AG09319 (cell line): Measurements from ENCODE around the gene ADPRHL1.

Experiments used
- DNase-seq: peaks from one replicate; pipeline ENCODE4 v3.0.0-alpha.2; 2010; ENCODE audit warnings: low read depth; ENCODE audit errors: extremely low read depth
- TF ChIP-seq, protein P1 (sequence below): IDR thresholded peaks from 2 replicates; pipeline ENCODE4 v1.5.1; 2011; ENCODE audit warnings: low read depth, mild to moderate bottlenecking, inconsistent platforms, low read length, moderate library complexity

ADPRHL1 gene

DNA sequence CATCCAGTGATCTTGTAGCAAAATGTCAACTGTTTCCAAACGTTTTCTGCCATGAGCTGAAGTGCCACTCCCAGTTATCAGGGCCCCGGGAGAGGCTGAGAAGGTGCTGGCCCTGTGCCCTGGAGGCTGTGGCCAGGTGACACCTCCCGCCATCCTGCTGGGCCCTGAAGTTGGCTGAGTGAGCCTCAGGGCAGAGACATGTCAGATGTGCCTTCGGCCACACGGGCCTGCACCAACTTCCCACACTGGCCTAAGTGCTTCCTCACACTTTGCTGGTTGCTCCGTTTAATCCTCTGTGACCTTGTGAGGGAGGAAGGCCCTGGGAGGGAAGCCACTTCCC is 4.8 kb downstream of the ADPRHL1 start:
- no peak for DNase-seq

DNA sequence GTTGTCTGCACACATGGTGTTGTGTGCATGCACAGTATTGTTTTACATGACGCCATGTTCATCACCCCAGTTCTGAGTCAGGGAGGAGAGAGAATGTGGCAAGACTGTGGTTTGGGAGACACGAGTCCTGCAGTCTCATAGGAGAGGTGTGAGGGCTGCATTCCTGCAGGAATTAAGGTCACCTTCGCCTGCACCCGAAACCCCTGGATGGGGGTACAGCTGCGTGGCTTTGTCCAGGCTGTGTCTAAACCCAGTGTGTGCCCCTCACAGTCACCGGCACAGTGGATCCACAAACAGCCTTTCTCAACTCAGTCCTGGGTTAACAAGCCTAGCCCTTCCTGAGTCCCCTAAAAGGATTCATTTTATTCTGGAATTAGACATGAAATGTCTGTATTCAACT is 5.7 kb downstream of the ADPRHL1 start:
- TF ChIP-seq, protein P1, sequence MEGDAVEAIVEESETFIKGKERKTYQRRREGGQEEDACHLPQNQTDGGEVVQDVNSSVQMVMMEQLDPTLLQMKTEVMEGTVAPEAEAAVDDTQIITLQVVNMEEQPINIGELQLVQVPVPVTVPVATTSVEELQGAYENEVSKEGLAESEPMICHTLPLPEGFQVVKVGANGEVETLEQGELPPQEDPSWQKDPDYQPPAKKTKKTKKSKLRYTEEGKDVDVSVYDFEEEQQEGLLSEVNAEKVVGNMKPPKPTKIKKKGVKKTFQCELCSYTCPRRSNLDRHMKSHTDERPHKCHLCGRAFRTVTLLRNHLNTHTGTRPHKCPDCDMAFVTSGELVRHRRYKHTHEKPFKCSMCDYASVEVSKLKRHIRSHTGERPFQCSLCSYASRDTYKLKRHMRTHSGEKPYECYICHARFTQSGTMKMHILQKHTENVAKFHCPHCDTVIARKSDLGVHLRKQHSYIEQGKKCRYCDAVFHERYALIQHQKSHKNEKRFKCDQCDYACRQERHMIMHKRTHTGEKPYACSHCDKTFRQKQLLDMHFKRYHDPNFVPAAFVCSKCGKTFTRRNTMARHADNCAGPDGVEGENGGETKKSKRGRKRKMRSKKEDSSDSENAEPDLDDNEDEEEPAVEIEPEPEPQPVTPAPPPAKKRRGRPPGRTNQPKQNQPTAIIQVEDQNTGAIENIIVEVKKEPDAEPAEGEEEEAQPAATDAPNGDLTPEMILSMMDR: no peak
- no peak for DNase-seq

More for the DNA sequence above, 4.8 kb downstream of the ADPRHL1 start:
- TF ChIP-seq, protein P1: no peak

DNA sequence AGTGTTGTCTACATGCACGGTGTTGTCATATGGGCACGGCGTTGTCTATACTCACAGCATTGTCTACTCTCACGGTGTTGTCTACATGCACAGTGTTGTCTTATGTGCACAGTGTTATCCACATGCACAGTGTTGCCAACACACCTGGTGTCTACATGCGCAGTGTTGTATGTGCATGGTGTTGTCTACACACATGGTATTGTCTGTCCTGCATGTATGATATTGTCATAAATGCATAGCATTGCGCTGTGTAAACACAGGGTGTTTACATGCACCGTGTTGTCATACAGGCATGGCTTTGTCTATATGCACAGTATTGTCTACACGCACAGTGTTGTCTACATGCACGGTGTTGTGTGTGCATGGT is 6.8 kb downstream of the ADPRHL1 start:
- DNase-seq: no peak
- TF ChIP-seq, protein P1: no peak

DNA sequence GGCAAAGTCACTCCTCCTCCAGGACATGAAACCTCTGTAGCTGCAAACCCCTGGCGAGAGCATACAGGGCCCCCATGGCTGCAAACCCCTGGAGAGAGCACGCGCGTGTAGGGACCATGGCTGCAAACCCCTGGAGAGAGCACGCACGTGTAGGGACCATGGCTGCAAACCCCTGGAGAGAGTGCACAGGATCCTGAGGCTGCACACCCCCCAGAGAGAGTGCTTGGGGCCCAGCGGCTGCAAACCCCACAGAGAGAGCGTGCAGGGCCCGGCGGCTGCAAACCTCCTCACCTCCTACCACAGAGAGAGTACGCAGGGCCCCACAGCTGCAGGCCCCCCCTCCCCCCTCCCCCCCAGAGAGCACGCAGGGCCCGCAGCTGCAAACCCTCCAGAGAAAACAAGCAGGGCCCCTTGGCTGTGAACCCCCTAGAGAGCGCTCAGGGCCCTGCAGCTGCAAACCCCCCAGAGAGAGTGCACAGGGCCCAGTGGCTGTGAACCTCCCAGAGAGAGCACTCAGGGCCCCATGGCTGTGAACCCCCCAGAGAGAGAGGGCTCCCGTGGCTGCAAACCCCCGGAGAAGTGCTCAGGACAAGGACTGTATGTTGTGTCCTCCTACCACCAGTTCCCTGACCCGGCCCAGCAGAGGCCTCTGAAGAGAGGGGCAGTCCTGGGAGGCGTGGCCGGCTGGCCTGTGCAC is 7.3 kb downstream of the ADPRHL1 start:
- no peak for DNase-seq
- TF ChIP-seq, protein P1: no peak

DNA sequence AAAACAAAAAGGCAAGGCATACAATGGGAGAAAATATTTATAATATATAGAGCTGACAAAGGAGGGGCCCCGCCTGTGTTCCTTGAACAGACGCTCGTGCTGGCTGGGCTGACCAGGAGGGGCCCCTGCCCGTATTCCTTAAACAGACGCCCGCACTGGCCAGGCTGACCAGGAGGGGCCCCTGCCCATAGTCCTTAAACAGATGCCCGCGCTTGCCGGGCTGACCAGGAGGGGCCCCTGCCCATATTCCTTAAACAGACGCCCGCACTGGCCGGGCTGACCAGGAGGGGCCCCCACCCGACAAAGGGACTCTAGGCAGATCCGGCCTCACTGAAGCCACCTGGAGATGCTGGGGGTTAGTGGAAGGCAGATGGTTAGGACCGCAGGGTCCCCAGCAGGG is 9.3 kb downstream of the ADPRHL1 start:
- TF ChIP-seq, protein P1: no peak
- DNase-seq: no peak

DNA sequence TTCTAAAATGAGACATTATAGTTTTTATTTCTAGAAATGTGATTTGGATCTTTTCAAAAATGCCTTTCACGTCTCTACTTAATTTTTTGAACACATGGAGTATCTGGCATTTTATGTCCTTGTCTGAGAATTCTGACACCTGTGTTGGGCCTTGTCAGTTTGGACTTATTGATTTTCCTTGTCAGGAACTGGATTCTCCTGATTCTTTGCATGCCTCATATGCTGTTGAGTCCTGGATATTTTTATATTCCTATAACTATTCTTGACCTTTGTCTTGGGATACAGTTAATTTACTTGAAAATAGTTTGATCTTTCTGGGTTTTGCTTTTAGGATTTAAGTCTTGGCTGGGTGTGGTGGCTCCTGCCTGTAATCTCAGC is 10.3 kb downstream of the ADPRHL1 start:
- DNase-seq: no peak
- TF ChIP-seq, protein P1: no peak

DNA sequence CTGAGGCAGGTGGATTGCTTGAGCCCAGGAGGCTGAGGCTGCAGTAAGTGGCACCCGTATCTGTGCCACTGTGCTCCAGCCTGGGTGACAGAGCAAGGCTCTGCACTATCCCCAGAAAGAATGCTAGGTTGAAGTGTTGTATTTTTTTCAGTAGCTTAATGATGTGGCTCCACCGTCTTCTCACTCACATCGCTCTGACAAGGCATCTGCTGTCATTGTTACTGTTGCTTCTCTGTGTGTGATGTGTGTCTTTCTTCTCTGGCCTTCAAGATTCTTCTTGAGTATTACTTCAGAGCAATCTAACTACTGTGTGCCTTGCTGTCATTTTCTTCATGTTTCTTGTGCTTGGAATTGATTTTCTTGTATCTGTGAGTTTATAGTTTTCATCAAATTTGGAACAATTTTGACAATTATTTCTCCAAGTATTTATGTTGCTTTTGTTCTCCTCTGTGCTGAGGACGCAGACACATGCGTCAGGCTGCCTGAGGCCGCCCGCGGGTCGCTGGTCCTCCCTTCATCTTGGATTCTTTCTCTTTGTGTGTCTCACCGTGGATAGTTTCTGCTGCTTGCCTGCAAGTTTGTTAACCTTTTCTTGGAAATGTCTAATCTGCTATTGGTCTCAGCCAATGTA is 10.8 kb downstream of the ADPRHL1 start:
- no peak for DNase-seq
- TF ChIP-seq, protein P1: no peak
